Gastroesophageal sphincter (tissue), 3 donors: ENCODE data around the gene KRTAP19-3.

Source experiments
- EP300 ChIP-seq: sonication (generic); formaldehyde crosslinking; IDR thresholded peaks from one replicate; pipeline ENCODE4 v1.6.1; 2017; ENCODE audit warnings: antibody characterized with exemption, mild to moderate bottlenecking
- POLR2A ChIP-seq, 2 donors: fragments of 450-650 bp; IDR thresholded peaks; one replicate each; pipeline ENCODE4 v1.6.1; 2017; ENCODE audit warnings: antibody characterized with exemption in 2 of 2, mild to moderate bottlenecking in 2 of 2, moderate library complexity in 1 of 2
- POLR2AphosphoS5 ChIP-seq: sonication (generic); formaldehyde crosslinking; IDR thresholded peaks from one replicate; pipeline ENCODE4 v1.6.1; 2017; ENCODE audit warnings: antibody characterized with exemption
- TF ChIP-seq, protein P1 (sequence below), 4 experiments: fragments of 200-600 bp in 2 of 4; fragments of 450-650 bp in 2 of 4; sonication (generic) in 1 of 4; IDR thresholded peaks; one replicate each; pipeline ENCODE4 v1.5.1; 2017 to 2019; ENCODE audit warnings: antibody characterized with exemption in 4 of 4, mild to moderate bottlenecking in 2 of 4, moderate library complexity in 2 of 4

DNA sequence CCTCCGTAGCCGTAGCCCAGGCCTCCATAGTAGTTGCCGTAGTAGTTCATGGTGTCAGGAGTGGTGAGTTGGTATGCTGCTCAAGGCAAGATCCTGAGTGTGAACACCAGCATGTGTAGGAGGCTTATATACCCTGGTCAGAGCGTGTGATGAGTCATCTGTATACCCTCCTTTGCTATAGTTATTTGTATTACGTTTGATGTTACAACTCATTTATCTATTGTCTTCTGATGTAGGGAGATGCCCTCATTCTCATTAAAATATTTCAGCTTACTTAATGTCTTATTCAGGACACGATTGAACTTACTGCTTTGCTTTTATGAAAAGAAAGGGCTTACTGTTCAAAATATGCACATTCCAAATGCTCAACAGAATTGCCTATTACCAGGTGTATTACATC is 10.2 kb upstream of the KRTAP19-3 start, which contains the start of gene KRTAP19-5:
- TF ChIP-seq, protein P1, sequence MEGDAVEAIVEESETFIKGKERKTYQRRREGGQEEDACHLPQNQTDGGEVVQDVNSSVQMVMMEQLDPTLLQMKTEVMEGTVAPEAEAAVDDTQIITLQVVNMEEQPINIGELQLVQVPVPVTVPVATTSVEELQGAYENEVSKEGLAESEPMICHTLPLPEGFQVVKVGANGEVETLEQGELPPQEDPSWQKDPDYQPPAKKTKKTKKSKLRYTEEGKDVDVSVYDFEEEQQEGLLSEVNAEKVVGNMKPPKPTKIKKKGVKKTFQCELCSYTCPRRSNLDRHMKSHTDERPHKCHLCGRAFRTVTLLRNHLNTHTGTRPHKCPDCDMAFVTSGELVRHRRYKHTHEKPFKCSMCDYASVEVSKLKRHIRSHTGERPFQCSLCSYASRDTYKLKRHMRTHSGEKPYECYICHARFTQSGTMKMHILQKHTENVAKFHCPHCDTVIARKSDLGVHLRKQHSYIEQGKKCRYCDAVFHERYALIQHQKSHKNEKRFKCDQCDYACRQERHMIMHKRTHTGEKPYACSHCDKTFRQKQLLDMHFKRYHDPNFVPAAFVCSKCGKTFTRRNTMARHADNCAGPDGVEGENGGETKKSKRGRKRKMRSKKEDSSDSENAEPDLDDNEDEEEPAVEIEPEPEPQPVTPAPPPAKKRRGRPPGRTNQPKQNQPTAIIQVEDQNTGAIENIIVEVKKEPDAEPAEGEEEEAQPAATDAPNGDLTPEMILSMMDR (IDR thresholded peaks at IDR 0.05): no peak
- TF ChIP-seq POLR2A (IDR thresholded peaks at IDR 0.05): no peak
- no peak for TF ChIP-seq POLR2AphosphoS5
- TF ChIP-seq EP300: no peak
